Neural cell (in vitro differentiated cells): ENCODE data around the gene LCN9.

Experiments used
- CTCF ChIP-seq: fragments of 450-650 bp; IDR thresholded peaks from 2 replicates; pipeline ENCODE4 v1.5.1; 2014; ENCODE audit warnings: antibody characterized with exemption, mild to moderate bottlenecking, moderate library complexity; ENCODE audit not compliant: poor library complexity, severe bottlenecking
- EP300 ChIP-seq: fragments of 450-650 bp; conservative IDR thresholded peaks from 2 replicates; pipeline ENCODE4 v1.6.1; 2014; ENCODE audit warnings: antibody characterized with exemption, mild to moderate bottlenecking, moderate library complexity; ENCODE audit not compliant: poor library complexity, severe bottlenecking
- EZH2 ChIP-seq: fragments of 200-600, 300-800 bp; shearing (Covaris generic), sonication (generic); IDR thresholded peaks from 2 replicates; pipeline ENCODE4 v1.6.1; 2014; ENCODE audit warnings: antibody characterized with exemption, low read length, borderline replicate concordance, mild to moderate bottlenecking; ENCODE audit not compliant: insufficient read depth, poor library complexity, severe bottlenecking
- MXI1 ChIP-seq: fragments of 450-650 bp; conservative IDR thresholded peaks from 2 replicates; pipeline ENCODE4 v1.6.1; 2014; ENCODE audit warnings: antibody characterized with exemption, mild to moderate bottlenecking; ENCODE audit not compliant: poor library complexity, severe bottlenecking
- POLR2AphosphoS5 ChIP-seq: IDR thresholded peaks from 2 replicates; pipeline ENCODE4 v1.6.1; 2012
- RAD21 ChIP-seq: fragments of 450-650 bp; conservative IDR thresholded peaks from 2 replicates; pipeline ENCODE4 v1.6.1; 2014; ENCODE audit warnings: antibody characterized with exemption, mild to moderate bottlenecking, moderate library complexity
- REST ChIP-seq: IDR thresholded peaks from 2 replicates; pipeline ENCODE4 v1.6.1; 2012; ENCODE audit warnings: borderline replicate concordance
- TAF1 ChIP-seq: IDR thresholded peaks from 2 replicates; pipeline ENCODE4 v1.6.1; 2012; ENCODE audit warnings: low read depth

- TF ChIP-seq CTCF (no peak), RAD21 (no peak), EZH2 (no peak), POLR2AphosphoS5 (no peak), EP300 (no peak), MXI1 (no peak), TAF1 (no peak), REST (no peak)
These were observed 40.6 kb upstream of the LCN9 start for GRCh38 chr9:135622415-135623020.
